IMR-90 (cell line): ENCODE results near the gene CD300LF. TPM values are rescaled to one million over a fixed set of nuclear protein-coding genes. Genes with fewer than 3 reads are reported as not detected.

ENCODE experiments used
- ATAC-seq: fragments of 200-7000 bp; cut with Tn5 transposase; 2 replicates; pipeline ENCODE4 v1.9.1; 2020; ENCODE audit warnings: low read depth, mild to moderate bottlenecking, moderate library complexity
- BruUV-seq: library from RNA; stranded (reverse); fragments of 400-500 nt; replicated peaks from 2 replicates; lab custom pipeline; 2021; lab: Mats Ljungman, UMichigan
- CTCF ChIA-PET: fragments of 300-600 bp; formaldehyde crosslinking; extraction: SDS; loops from one replicate; lab custom pipeline; 2021; ENCODE audit warnings: antibody characterized with exemption; lab: Yijun Ruan, JAX
- POLR2A ChIA-PET: fragments of 300-600 bp; sonication (Branson Sonifier 250); formaldehyde crosslinking; loops from one replicate; lab custom pipeline; 2022; ENCODE audit warnings: antibody characterized with exemption; ENCODE audit not compliant: unreplicated experiment; lab: Charles Lee
- DNase-seq: peaks from one replicate; pipeline ENCODE4 v3.0.0; 2013
- H2AFZ ChIP-seq: replicated peaks from 2 replicates; pipeline ENCODE3; 2013; ENCODE audit warnings: low read length, mild to moderate bottlenecking; ENCODE audit not compliant: poor library complexity
- H2AK5ac ChIP-seq: 2 replicates; pipeline ENCODE4 v1.6.1; 2013; ENCODE audit warnings: low read depth, low read length, inconsistent platforms
- H2AK9ac ChIP-seq: replicated peaks from 2 replicates; pipeline ENCODE3; 2013; ENCODE audit warnings: mild to moderate bottlenecking, low read depth, low read length, moderate library complexity; ENCODE audit not compliant: poor library complexity
- H2BK120ac ChIP-seq: 2 replicates; pipeline ENCODE4 v1.6.1; 2013; ENCODE audit warnings: low read depth, low read length, inconsistent platforms
- H2BK15ac ChIP-seq: 3 replicates; pipeline ENCODE4 v1.6.1; 2013; ENCODE audit warnings: low read depth, low read length, inconsistent platforms
- H2BK20ac ChIP-seq: 2 replicates; pipeline ENCODE4 v1.6.1; 2013; ENCODE audit warnings: low read depth, mild to moderate bottlenecking, inconsistent platforms, low read length, moderate library complexity
- H2BK5ac ChIP-seq: 2 replicates; pipeline ENCODE4 v1.6.1; 2013; ENCODE audit warnings: mild to moderate bottlenecking, low read depth, low read length, inconsistent platforms; ENCODE audit not compliant: poor library complexity, severe bottlenecking
- H3K14ac ChIP-seq: replicated peaks from 2 replicates; pipeline ENCODE4 v1.6.1; 2013; ENCODE audit warnings: low read depth, low read length, inconsistent platforms
- H3K18ac ChIP-seq: 2 replicates; pipeline ENCODE4 v1.6.1; 2013; ENCODE audit warnings: low read depth, low read length, control low read depth
- H3K23ac ChIP-seq: 2 replicates; pipeline ENCODE4 v1.6.1; 2013; ENCODE audit warnings: low read depth, low read length, inconsistent platforms
- H3K27ac ChIP-seq: 2 replicates; pipeline ENCODE4 v1.5.1; 2013; ENCODE audit warnings: mild to moderate bottlenecking, control low read depth, low read length; ENCODE audit not compliant: insufficient read depth
- H3K27me3 ChIP-seq: 2 replicates; pipeline ENCODE4 v1.6.1; 2013; ENCODE audit warnings: low read length; ENCODE audit not compliant: control insufficient read depth, insufficient read depth
- H3K36me3 ChIP-seq: 2 replicates; pipeline ENCODE4 v1.6.1; 2013; ENCODE audit warnings: low read length, mixed read lengths; ENCODE audit not compliant: control insufficient read depth, insufficient read depth
- H3K4ac ChIP-seq: 2 replicates; pipeline ENCODE4 v1.6.1; 2013; ENCODE audit warnings: low read depth, low read length, inconsistent platforms
- H3K4me1 ChIP-seq: 2 replicates; pipeline ENCODE4 v1.6.1; 2013; ENCODE audit warnings: low read length, mixed read lengths; ENCODE audit not compliant: control insufficient read depth, insufficient read depth
- H3K4me2 ChIP-seq: 2 replicates; pipeline ENCODE4 v1.6.1; 2013; ENCODE audit warnings: low read depth, mild to moderate bottlenecking, control low read depth, low read length, moderate library complexity
- H3K4me3 ChIP-seq: 2 replicates; pipeline ENCODE4 v1.5.1; 2013; ENCODE audit warnings: low read depth, mild to moderate bottlenecking, control low read depth, low read length, moderate library complexity; ENCODE audit not compliant: insufficient read depth
- H3K56ac ChIP-seq: 2 replicates; pipeline ENCODE4 v1.6.1; 2013; ENCODE audit warnings: low read length, inconsistent platforms; ENCODE audit not compliant: insufficient read depth; ENCODE audit errors: extremely low read depth
- H3K79me1 ChIP-seq, 2 experiments: 2 replicates each; pipeline ENCODE4 v1.6.1; 2013; ENCODE audit warnings: low read length in 2 of 2, inconsistent platforms in 1 of 2, low read depth in 1 of 2
- H3K9ac ChIP-seq: 2 replicates; pipeline ENCODE4 v1.6.1; 2013; ENCODE audit warnings: low read depth, low read length, control low read depth
- H3K9me1 ChIP-seq: 2 replicates; pipeline ENCODE4 v1.6.1; 2013; ENCODE audit warnings: low read length, inconsistent platforms; ENCODE audit not compliant: insufficient read depth
- H3K9me3 ChIP-seq: 2 replicates; pipeline ENCODE4 v1.6.1; 2013; ENCODE audit warnings: low read length; ENCODE audit not compliant: control insufficient read depth, insufficient read depth
- H4K20me1 ChIP-seq: 2 replicates; pipeline ENCODE4 v1.6.1; 2013; ENCODE audit warnings: low read length, inconsistent platforms; ENCODE audit not compliant: insufficient read depth
- H4K5ac ChIP-seq: 2 replicates; pipeline ENCODE4 v1.6.1; 2013; ENCODE audit warnings: mild to moderate bottlenecking, low read depth, low read length, control low read depth
- H4K8ac ChIP-seq, 2 experiments: 2 replicates each; pipeline ENCODE4 v1.6.1; 2013; ENCODE audit warnings: low read depth in 2 of 2, low read length in 2 of 2, control low read depth in 1 of 2, inconsistent platforms in 1 of 2
- H4K91ac ChIP-seq: 2 replicates; pipeline ENCODE4 v1.6.1; 2013; ENCODE audit warnings: low read depth, low read length, inconsistent platforms; ENCODE audit not compliant: insufficient read depth
- BHLHE40 ChIP-seq: fragments of 150-350 bp; IDR thresholded peaks from 2 replicates; pipeline ENCODE4 v1.6.1; 2016; ENCODE audit warnings: mild to moderate bottlenecking, low read depth, low read length
- CEBPB ChIP-seq: IDR thresholded peaks from 2 replicates; pipeline ENCODE4 v1.6.1; 2012; ENCODE audit warnings: low read depth, low read length, improper control_type of control experiment
- CHD1 ChIP-seq: IDR thresholded peaks from 2 replicates; pipeline ENCODE4 v1.6.1; 2012; ENCODE audit warnings: low read depth, low read length, improper control_type of control experiment
- FOS ChIP-seq: fragments of 150-350 bp; IDR thresholded peaks from 2 replicates; pipeline ENCODE4 v1.6.1; 2016; ENCODE audit warnings: low read depth, low read length
- MAFK ChIP-seq: IDR thresholded peaks from 2 replicates; pipeline ENCODE4 v1.6.1; 2012; ENCODE audit warnings: low read depth, low read length, improper control_type of control experiment
- MAZ ChIP-seq: IDR thresholded peaks from 2 replicates; pipeline ENCODE4 v1.6.1; 2012; ENCODE audit warnings: low read depth, mild to moderate bottlenecking, low read length, improper control_type of control experiment, moderate library complexity, borderline replicate concordance
- MXI1 ChIP-seq: IDR thresholded peaks from 2 replicates; pipeline ENCODE4 v1.6.1; 2012; ENCODE audit warnings: low read depth, mild to moderate bottlenecking, low read length, moderate library complexity, borderline replicate concordance
- NFE2L2 ChIP-seq: fragments of 150-350 bp; IDR thresholded peaks from 2 replicates; pipeline ENCODE4 v1.6.1; 2016; ENCODE audit warnings: low read depth, mild to moderate bottlenecking, low read length
- POLR2A ChIP-seq: IDR thresholded peaks from 2 replicates; pipeline ENCODE4 v1.6.1; 2012; ENCODE audit warnings: mild to moderate bottlenecking, low read depth, low read length
- RAD21 ChIP-seq: IDR thresholded peaks from 2 replicates; pipeline ENCODE4 v1.6.1; 2012; ENCODE audit warnings: low read length, improper control_type of control experiment
- RCOR1 ChIP-seq: IDR thresholded peaks from 2 replicates; pipeline ENCODE4 v1.6.1; 2012; ENCODE audit warnings: mild to moderate bottlenecking, low read length, improper control_type of control experiment; ENCODE audit not compliant: insufficient replicate concordance
- RFX5 ChIP-seq: IDR thresholded peaks from 2 replicates; pipeline ENCODE4 v1.8.0; 2012; ENCODE audit warnings: low read depth, mild to moderate bottlenecking, low read length, moderate library complexity
- SMC3 ChIP-seq: fragments of 150-350 bp; IDR thresholded peaks from 2 replicates; pipeline ENCODE4 v1.6.1; 2016; ENCODE audit warnings: low read depth, mild to moderate bottlenecking, antibody characterized with exemption, low read length, moderate library complexity
- WGBS, 2 experiments: methylation state at CpG; one replicate each; pipeline versions ENCODE4 v1.1.5 to v1.1.7; 2013; ENCODE audit warnings: missing lambda C conversion rate in 2 of 2; ENCODE audit not compliant: insufficient read length in 1 of 2; ENCODE audit errors: extremely low coverage in 2 of 2; 5-methylcytosine and 5-hydroxymethylcytosine counted together
- dilution Hi-C: fragments of 300-500 bp; cut with HindIII; formaldehyde crosslinking; loops from one replicate; pipeline ENCODE4 v1.14.3; 2018; ENCODE audit warnings: low sequenced_read_pairs; ENCODE audit not compliant: unreplicated experiment
- in situ Hi-C: fragments of 300-500 bp; cut with MboI; formaldehyde crosslinking; loops from 3 replicates; pipeline ENCODE4 v1.14.3; 2019; ENCODE audit warnings: low sequenced_read_pairs, inconsistent platforms, mixed read lengths
- intact Hi-C: fragments of 100-400 bp; cut with micrococcal nuclease; formaldehyde crosslinking; loops from 2 replicates; pipeline ENCODE4 v1.10.0; 2022
- polyA plus RNA-seq, 3 experiments: library from polyadenylated mRNA; depleted of rRNA; stranded (reverse); fragments of >200 nt; gene quantifications; 2 replicates each; pipeline ENCODE4 v1.2.3, GENCODE V29; 2012; ENCODE audit warnings: low replicate concordance in 1 of 3
- total RNA-seq: library from RNA; depleted of rRNA; stranded (reverse); fragments of >200 nt; gene quantifications from 2 replicates; pipeline ENCODE4 v1.2.3, GENCODE V29; 2012
- TF ChIP-seq, protein P1 (sequence below): conservative IDR thresholded peaks from 2 replicates; pipeline ENCODE4 v1.5.1; 2012; ENCODE audit warnings: mild to moderate bottlenecking, low read depth, low read length, improper control_type of control experiment
- TF ChIP-seq, protein P2 (sequence below): fragments of 150-350 bp; IDR thresholded peaks from 2 replicates; pipeline ENCODE4 v1.6.1; 2016; ENCODE audit warnings: low read depth, mild to moderate bottlenecking, low read length, moderate library complexity, borderline replicate concordance
- TF ChIP-seq, protein P3 (sequence below): fragments of 150-350 bp; IDR thresholded peaks from 2 replicates; pipeline ENCODE4 v1.6.1; 2017; ENCODE audit warnings: mild to moderate bottlenecking, antibody characterized with exemption, low read length, low read depth

The CD300LF gene
- total and polyA plus RNA-seq, 2 of the 4 experiments (the other 2 are of a cell fraction): not detected

DNA sequence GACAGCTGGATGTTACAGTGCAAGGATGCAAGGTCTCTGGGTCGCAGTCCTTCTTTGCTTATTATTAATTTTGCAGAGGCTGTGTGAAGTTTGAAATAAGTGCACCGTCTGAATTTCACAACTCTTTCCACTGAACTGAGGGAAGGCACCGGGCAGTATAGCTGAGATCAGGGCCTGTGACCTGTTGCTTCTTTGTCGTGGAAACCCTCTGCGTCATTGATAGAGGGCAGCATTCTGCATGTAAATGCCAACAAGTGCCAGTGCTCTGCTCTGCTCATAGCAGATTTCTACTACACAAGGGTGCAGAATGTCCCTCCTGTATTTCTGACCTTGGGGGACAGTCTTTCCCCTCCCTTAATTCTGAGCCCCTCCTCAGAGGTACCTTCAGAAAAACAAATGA is 26.0 kb downstream of the CD300LF start:
- Histone ChIP-seq H3K79me1 (no peaks in the 10 kb centered on the region), H3K27ac (no peak overlapping the region), H2BK120ac (no peak overlapping the region), H2BK20ac (no peak overlapping the region), H2AFZ (no peak overlapping the region), H3K4ac (no peak overlapping the region), H4K5ac (no peak overlapping the region), H3K4me3 (no peak overlapping the region), H2AK5ac (no peak overlapping the region), H2BK5ac (no peak overlapping the region), H4K20me1 (no peaks in the 10 kb centered on the region), H4K91ac (no peak overlapping the region), H3K4me1 (no peaks in the 10 kb centered on the region), H2AK9ac (no peak overlapping the region), H3K14ac (no peak overlapping the region), H3K4me2 (no peak overlapping the region), H3K9me1 (no peaks in the 10 kb centered on the region), H3K9ac (no peak overlapping the region), H3K23ac (no peak overlapping the region), H3K9me3 (no peaks in the 10 kb centered on the region), H3K18ac (no peak overlapping the region), H2BK15ac (no peak overlapping the region), H4K8ac (no peak overlapping the region), H3K27me3 (no peaks in the 10 kb centered on the region), H3K56ac (no peak overlapping the region), H3K36me3 (no peaks in the 10 kb centered on the region)
- intact Hi-C loops (no loop called here), in situ Hi-C loops (no loop called here), dilution Hi-C loops (no loop called here)
- ChIA-PET POLR2A (no interaction called here), CTCF (interaction anchor here (1.5 kb wide), 1 partner anchor 29 kb away, joined by 3 read pairs; no protein-coding TSS in a partner anchor)
- ATAC-seq (no peak), DNase-seq (no peak)
- 83% methylated on average over 3 of the region's 5 CpGs; no CpG with 5 or more reads in 1 of the 2 experiments for WGBS, 2 experiments
- no TSS peak for BruUV-seq
- TF ChIP-seq FOS (no peak), NFE2L2 (no peak), RCOR1 (no peak), CHD1 (no peak), MAFK (no peak), POLR2A (no peak), CEBPB (no peak), MAZ (no peak), RFX5 (no peak), SMC3 (no peak), MXI1 (no peak), BHLHE40 (no peak), RAD21 (no peak)
- TF ChIP-seq, protein P1, sequence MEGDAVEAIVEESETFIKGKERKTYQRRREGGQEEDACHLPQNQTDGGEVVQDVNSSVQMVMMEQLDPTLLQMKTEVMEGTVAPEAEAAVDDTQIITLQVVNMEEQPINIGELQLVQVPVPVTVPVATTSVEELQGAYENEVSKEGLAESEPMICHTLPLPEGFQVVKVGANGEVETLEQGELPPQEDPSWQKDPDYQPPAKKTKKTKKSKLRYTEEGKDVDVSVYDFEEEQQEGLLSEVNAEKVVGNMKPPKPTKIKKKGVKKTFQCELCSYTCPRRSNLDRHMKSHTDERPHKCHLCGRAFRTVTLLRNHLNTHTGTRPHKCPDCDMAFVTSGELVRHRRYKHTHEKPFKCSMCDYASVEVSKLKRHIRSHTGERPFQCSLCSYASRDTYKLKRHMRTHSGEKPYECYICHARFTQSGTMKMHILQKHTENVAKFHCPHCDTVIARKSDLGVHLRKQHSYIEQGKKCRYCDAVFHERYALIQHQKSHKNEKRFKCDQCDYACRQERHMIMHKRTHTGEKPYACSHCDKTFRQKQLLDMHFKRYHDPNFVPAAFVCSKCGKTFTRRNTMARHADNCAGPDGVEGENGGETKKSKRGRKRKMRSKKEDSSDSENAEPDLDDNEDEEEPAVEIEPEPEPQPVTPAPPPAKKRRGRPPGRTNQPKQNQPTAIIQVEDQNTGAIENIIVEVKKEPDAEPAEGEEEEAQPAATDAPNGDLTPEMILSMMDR: no peak
- TF ChIP-seq, protein P2, sequence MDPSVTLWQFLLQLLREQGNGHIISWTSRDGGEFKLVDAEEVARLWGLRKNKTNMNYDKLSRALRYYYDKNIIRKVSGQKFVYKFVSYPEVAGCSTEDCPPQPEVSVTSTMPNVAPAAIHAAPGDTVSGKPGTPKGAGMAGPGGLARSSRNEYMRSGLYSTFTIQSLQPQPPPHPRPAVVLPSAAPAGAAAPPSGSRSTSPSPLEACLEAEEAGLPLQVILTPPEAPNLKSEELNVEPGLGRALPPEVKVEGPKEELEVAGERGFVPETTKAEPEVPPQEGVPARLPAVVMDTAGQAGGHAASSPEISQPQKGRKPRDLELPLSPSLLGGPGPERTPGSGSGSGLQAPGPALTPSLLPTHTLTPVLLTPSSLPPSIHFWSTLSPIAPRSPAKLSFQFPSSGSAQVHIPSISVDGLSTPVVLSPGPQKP: no peak
- TF ChIP-seq, protein P3, sequence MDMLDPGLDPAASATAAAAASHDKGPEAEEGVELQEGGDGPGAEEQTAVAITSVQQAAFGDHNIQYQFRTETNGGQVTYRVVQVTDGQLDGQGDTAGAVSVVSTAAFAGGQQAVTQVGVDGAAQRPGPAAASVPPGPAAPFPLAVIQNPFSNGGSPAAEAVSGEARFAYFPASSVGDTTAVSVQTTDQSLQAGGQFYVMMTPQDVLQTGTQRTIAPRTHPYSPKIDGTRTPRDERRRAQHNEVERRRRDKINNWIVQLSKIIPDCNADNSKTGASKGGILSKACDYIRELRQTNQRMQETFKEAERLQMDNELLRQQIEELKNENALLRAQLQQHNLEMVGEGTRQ: no peak
